Activated CD8-positive, alpha-beta memory T cell treated with anti-CD3 and anti-CD28 coated beads, Interleukin-2, amount 50 U/mL, for 48 hours (primary cell): ENCODE results near the gene ZDHHC18.
A peak's percentile ranks its signal among the peaks of the same experiment; 100 is the strongest.
"Not testable (repeated sequence)": the region's sequence is repeated elsewhere in the genome, so short reads cannot be mapped to it uniquely, and the experiment has no call there.

Experiments
- DNase-seq: peaks from one replicate; pipeline ENCODE4 v3.0.0-alpha.2; 2020

ZDHHC18 gene

DNA sequence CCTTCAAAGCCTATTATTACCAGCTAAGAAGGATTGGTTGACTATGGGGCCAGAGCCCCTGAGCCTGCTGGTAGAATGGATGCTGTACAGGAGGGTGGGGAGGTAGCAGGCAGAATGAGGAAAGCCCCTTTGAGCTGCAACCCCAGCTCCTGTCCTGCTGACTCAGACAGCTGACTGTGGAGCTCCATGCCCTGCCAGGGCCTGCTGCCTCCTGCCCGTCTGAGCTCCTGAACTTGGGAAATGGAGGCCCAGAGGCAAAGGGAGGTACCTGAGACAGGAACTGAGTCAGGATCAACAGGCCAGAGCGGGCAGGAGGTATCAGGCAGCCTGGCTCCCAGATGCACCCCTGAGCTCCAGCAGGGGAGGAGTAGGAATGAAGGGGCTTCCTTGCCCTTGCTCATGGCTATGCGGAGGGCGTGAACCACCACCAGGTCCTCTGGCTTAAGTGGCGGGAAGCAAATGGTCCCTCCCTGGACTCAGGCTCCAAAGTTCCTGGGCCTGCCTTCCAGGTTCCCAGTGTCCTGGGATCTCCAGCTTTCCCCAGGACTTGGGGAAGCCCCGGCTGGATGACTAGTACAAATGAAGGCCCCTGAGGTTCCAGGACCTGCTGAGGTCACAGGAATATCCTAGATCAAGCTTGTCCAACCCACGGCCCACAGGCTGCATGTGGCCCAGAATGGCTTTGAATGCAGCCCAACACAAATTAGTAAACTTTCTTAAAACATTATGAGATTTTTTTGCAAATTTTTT, 32.6 kb downstream of the ZDHHC18 start:
- no peak for DNase-seq

- no peak for DNase-seq
Observed at GRCh38 chr1:26861286-26861701, 34.8 kb downstream of the ZDHHC18 start.

DNA sequence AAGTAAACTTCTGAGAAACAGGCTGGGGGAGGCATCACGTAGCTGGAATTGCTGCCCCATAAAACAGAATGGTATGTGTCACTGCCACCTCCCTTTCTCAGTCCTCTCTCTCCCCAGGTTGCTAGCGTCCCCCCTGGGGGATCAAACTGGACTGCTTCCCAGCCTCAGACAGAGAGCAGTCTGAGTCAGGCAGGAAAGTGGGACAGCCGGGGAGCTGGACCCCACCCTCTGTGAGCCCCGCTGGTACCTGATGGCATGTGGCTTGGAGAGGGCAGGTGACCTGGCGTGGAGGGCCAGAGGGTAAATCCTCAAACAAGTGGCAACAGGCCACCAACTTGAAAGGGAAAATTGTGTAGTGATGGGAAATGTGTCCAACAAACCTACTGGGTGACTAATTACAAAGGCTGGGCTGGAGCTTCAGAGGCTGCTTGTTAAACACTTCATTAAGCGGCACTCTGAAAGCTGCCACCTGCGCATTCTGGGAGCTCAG, 35.4 kb downstream of the ZDHHC18 start:
- DNase-seq: no peak

DNA sequence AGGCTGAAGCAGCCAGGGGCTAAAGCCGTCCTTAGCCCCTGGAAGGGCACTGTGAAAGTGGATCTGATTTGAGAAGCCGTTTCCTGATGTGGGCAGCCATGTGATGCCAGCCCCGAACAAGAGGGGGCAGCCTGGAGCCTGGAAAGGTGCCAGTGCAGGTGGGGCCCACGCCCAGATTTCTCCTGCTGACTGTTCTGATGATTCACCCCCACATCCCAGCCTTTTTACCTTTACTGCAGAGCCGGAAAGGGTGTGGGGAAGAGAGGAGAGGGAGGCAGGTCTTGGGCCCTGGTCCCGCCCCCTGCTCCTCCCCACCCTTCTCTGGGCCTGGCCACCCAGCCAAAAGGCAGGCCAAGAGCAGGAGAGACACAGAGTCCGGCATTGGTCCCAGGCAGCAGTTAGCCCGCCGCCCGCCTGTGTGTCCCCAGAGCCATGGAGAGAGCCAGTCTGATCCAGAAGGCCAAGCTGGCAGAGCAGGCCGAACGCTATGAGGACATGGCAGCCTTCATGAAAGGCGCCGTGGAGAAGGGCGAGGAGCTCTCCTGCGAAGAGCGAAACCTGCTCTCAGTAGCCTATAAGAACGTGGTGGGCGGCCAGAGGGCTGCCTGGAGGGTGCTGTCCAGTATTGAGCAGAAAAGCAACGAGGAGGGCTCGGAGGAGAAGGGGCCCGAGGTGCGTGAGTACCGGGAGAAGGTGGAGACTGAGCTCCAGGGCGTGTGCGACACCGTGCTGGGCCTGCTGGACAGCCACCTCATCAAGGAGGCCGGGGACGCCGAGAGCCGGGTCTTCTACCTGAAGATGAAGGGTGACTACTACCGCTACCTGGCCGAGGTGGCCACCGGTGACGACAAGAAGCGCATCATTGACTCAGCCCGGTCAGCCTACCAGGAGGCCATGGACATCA, 36.5 kb downstream of the ZDHHC18 start, which contains the start of gene SFN:
SFN (plus strand) TSS at position 369 of the 904 bp plus-strand sequence; CDS start at position 433, 64 bp downstream.
- DNase-seq: peak; percentile 82

DNA sequence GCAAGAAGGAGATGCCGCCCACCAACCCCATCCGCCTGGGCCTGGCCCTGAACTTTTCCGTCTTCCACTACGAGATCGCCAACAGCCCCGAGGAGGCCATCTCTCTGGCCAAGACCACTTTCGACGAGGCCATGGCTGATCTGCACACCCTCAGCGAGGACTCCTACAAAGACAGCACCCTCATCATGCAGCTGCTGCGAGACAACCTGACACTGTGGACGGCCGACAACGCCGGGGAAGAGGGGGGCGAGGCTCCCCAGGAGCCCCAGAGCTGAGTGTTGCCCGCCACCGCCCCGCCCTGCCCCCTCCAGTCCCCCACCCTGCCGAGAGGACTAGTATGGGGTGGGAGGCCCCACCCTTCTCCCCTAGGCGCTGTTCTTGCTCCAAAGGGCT, 37.2 kb downstream of the ZDHHC18 start:
- no peak for DNase-seq

DNA sequence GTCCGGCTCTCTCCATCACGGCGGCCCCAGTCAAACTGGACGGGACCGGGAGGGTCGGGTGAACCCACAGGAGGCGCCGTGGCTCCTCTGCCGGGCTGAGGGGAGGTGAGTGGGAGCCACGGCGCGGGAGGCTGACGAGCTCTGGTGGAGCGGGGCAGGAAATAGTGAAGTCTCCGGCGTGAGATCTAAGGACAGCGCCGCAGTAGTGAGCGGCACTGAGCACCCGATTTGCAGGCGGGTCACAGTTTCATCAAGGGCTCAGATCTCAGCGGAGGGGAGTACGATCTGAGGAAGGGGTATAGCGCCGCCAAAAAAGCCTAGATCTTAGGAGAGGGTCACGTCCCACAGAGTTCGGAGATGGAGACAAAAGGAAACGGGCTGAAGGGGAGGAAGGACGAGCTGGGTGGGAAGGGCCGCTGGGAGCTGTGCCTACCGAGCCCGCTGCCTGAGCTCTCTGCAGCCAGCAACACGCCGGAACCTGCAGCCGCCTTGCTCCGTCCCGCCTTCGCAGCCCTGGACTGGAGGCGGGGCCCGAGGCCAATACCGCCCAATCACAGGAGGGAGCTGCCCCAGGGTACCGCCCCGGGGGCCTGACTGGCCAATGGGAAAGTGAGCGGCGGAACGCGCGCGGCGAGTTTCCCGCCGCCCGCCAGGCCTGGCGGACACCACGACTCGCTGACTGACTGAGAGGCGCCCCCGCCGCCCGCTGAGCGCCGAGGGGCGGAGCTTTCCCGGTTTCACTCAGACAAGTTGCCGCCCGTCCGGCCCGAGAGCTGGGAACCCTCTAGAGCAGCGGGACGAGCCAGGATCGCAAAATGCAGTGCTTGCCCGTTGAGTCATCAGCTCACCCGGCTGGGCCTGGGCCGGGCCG, 38.4 kb downstream of the ZDHHC18 start:
- DNase-seq: peak; percentile 96

- DNase-seq: not testable (repeated sequence)
Observed at GRCh38 chr1:26873097-26873496, 46.6 kb downstream of the ZDHHC18 start.

DNA sequence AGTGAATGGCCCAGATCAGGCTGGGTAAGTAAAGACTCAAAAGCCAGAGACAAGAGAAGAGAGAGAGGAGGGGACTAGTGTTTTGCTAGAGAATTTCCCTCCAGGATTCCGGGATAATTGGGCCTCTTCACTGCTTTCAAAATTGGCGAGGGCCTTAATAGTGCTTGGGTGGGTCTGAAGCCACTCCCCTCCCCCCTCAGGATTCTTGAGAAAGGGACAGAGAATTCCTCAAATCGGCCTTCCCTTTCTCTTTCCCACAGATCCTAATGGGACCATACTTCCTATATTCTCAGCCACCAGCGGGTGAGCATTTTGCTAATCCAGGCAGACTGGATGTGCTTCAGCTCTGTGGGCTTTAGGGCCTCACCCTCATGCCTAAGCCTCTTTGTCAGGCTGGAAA, 48.4 kb downstream of the ZDHHC18 start:
- DNase-seq: no peak

- no peak for DNase-seq
Observed at GRCh38 chr1:26877326-26877725, 50.8 kb downstream of the ZDHHC18 start.

DNA sequence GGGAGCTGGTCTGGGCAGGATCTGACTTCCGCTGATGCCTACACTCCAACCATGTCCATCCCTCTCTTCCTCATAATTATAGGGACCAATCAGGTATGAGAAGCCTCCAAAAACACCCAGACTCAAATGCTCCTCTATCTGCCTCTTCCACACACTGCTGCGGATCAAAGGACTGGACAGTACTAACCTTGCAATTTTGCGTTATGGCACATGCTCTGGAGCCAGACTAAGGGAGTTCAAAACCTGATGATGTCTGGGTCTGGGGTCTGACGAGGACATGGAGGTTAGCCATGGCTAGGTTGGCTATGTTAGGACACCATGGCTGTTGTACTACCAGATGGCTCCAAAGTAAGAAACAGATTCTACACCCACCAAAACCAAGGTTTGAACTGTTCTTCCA, 53.3 kb downstream of the ZDHHC18 start:
- no peak for DNase-seq

DNA sequence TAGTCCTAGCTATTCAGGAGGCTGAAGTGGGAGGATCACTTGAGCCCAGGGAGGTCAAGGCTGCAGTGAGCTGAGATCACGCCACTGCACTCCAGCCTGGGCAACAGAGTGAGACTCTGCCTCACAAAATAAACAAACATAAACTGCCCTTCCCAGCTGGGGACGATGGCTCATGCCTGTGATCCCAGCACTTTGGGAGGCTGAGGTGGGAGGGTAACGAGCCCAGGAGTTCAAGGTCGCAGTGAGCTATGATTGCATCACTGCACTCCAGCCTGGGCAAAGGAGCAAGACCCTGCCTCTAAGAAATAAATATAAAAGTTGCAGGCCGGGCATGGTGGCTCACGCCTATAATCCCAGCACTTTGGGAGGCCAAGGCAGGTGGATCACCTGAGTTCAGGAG, 55.1 kb downstream of the ZDHHC18 start:
- DNase-seq: not testable (repeated sequence)

- DNase-seq: no peak
Observed at GRCh38 chr1:26882696-26883463, 56.4 kb downstream of the ZDHHC18 start.

DNA sequence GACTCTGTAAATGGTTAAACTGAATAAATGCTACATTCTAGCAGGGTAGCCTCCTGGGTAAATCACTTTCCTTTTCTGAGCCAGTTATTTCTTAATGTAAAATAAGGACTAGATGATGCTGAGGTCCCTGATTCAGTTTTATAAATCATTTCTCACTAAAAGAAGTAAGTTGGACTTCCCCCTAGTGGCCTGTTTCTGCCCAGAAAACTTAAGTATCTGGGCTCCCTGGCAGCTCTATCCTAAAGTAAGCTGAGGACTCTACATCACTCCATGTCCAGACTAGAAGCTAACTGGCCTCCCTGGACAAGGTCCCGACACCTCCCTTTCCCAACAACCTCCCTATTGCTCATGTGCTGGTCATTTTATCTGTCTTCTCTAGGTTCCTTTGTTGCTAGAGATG, 60.6 kb downstream of the ZDHHC18 start:
- DNase-seq: no peak

DNA sequence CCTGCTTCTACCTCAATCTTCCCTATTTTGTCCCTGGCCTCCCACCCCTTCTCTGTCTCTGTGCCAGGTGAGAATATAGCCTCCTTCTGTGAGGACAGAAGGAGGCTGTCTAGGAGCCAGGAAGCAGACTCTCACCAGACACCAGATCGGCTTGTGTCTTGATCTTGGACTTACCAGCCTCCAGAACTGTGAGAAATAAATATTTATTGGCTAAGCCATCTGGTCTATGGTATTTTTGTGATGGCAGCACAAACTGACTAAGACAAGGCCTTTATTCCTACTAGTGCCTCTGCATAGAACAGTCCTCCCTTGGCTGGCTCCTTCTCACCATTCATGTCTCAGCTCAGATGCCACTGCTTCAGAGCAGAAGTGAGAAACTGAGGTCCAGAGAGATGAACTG, 61.7 kb downstream of the ZDHHC18 start:
- DNase-seq: no peak

GRCh38 chr1:26889551-26890466, 63.3 kb downstream of the ZDHHC18 start, which contains the start of gene GPN2:
TSS of gene GPN2 (minus strand) at chr1:26890283. CDS start at chr1:26890096, 187 bp downstream.
- peak; percentile 87 for DNase-seq

- no peak for DNase-seq
Observed at GRCh38 chr1:26890467-26890796, 63.9 kb downstream of the ZDHHC18 start.

DNA sequence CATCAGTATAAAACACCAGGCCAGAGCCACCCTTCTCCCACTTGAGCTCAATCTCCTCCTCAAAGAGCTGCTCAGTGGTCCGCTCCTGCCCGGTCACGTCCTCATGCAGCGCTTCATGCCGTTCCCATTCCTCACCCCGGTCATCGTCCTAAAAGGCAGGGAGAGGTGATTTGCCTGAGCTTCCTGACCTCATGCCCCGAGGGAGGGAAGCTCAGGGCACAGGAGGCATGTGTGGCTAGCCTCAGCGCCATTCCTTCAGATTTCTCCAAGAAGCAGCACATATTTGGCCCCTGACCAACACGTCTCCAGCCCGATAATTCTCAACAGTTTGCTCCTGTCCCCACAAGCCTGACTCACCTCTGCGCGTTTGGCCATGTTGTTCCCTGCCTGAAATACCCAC, 67.8 kb downstream of the ZDHHC18 start:
- no peak for DNase-seq

GRCh38 chr1:26897351-26897750, 70.9 kb downstream of the ZDHHC18 start:
- no peak for DNase-seq

GRCh38 chr1:26900001-26900814, 73.7 kb downstream of the ZDHHC18 start, which contains the start of gene GPATCH3:
TSS of gene GPATCH3 (minus strand) at chr1:26900467. CDS start at chr1:26900442, 25 bp downstream.
- DNase-seq: peak; percentile 92
